Measurements from ENCODE around the gene PLEKHM3. TPM values are rescaled to one million over a fixed set of nuclear protein-coding genes. Genes with fewer than 3 reads are reported as not detected.

The PLEKHM3 gene
- total RNA-seq, 1 donor = 23.5 TPM

DNA sequence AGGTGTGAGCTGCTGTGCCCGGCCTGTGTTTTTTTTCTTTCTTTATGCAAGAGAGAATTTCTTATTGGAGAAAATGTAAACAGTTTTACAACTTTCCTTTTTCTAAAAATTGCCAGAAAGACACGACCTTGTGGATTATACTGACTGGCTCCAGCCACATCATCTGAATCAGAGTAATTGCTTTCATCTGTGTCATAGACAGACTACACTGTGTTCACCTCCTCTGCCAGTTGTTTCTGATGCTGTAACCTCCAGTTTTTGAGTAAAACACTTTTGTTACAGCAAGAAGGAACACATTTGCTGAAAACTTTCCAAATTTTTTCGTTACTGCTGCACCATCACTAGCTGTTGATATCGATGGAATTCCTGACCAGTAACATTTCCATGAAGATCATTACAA, 43.9 kb upstream of the PLEKHM3 start:
- no peak overlapping the region for H3K27ac ChIP-seq (ENCODE audit: low read depth, low read length)
- peak; percentile 55 for DNase-seq (ENCODE audit: insufficient read length, low spot score, missing footprints)
- TF ChIP-seq, protein P1, sequence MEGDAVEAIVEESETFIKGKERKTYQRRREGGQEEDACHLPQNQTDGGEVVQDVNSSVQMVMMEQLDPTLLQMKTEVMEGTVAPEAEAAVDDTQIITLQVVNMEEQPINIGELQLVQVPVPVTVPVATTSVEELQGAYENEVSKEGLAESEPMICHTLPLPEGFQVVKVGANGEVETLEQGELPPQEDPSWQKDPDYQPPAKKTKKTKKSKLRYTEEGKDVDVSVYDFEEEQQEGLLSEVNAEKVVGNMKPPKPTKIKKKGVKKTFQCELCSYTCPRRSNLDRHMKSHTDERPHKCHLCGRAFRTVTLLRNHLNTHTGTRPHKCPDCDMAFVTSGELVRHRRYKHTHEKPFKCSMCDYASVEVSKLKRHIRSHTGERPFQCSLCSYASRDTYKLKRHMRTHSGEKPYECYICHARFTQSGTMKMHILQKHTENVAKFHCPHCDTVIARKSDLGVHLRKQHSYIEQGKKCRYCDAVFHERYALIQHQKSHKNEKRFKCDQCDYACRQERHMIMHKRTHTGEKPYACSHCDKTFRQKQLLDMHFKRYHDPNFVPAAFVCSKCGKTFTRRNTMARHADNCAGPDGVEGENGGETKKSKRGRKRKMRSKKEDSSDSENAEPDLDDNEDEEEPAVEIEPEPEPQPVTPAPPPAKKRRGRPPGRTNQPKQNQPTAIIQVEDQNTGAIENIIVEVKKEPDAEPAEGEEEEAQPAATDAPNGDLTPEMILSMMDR (IDR thresholded peaks at IDR 0.05; ENCODE audit: extremely low read depth, low read depth, low read length) = no peak
- H3K27me3 ChIP-seq (ENCODE audit: insufficient read depth, low read length) = no peaks in the 10 kb centered on the region
- H3K4me3 ChIP-seq (ENCODE audit: insufficient read depth, low read length) = no peak overlapping the region
- no peak overlapping the region for H2AFZ ChIP-seq (ENCODE audit: low read length)
- peaks cover 7% of the 10 kb centered on the region for H3K4me1 ChIP-seq (ENCODE audit: insufficient read depth, low read length)
- H4K20me1 ChIP-seq (ENCODE audit: insufficient read depth, low read length) = no peaks in the 10 kb centered on the region
- no peak overlapping the region for H3K4me2 ChIP-seq (ENCODE audit: insufficient read depth, low read length)
- no peaks in the 10 kb centered on the region for H3K36me3 ChIP-seq (ENCODE audit: insufficient read depth, low read length)
- no peaks in the 10 kb centered on the region for H3K79me2 ChIP-seq (ENCODE audit: insufficient read depth, low read length)
- H3K9me3 ChIP-seq (ENCODE audit: low read depth, low read length) = no peaks in the 10 kb centered on the region

DNA sequence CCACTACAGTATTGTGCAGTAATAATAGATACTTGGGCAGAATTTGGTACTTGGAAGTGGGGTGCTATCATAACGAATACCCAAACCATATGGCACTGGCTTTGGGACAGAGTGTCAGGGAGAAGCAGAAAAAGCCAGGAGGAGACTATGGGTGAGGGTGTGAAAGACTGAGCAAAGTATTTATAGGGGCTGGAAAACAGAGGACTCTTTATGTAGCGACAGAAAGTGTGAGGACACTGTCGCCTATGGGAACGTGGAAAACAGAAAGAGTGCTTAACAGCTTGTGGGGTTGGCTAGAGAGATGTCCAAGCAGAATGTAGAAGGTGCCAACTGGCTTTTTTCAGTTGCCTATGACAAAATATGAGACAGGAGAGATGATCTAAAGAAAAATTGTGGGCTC, 40.7 kb upstream of the PLEKHM3 start:
- no peak for DNase-seq (ENCODE audit: insufficient read length, low spot score, missing footprints)
- Histone ChIP-seq H3K27me3 (ENCODE audit: insufficient read depth, low read length) (no peaks in the 10 kb centered on the region), H4K20me1 (ENCODE audit: insufficient read depth, low read length) (no peaks in the 10 kb centered on the region), H2AFZ (ENCODE audit: low read length) (no peak overlapping the region), H3K36me3 (ENCODE audit: insufficient read depth, low read length) (no peaks in the 10 kb centered on the region), H3K4me2 (ENCODE audit: insufficient read depth, low read length) (no peak overlapping the region), H3K4me1 (ENCODE audit: insufficient read depth, low read length) (peaks cover 12% of the 10 kb centered on the region), H3K79me2 (ENCODE audit: insufficient read depth, low read length) (no peaks in the 10 kb centered on the region), H3K4me3 (ENCODE audit: insufficient read depth, low read length) (no peak overlapping the region), H3K9me3 (ENCODE audit: low read depth, low read length) (no peaks in the 10 kb centered on the region), H3K27ac (ENCODE audit: low read depth, low read length) (no peak overlapping the region)
- TF ChIP-seq, protein P1 (IDR thresholded peaks at IDR 0.05; ENCODE audit: extremely low read depth, low read depth, low read length) = no peak

DNA sequence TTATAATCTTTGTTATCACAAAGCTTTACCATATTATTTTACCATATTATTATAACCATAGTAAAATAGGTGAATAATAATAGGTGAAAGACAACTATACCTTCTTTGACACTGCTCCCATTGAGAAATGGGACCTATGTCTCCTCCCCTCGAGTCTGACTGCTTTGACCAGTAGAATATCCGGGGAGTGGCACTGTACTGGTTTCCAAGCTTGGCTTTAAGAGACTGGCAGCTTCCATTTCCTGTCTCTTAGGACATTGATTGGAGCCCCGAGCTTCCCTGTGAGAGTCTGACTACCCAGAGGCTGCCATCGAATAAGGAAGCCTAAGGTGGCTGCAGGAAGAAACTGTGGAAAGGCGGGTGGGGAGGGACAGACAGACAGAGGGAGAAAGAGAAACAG, 40.1 kb upstream of the PLEKHM3 start:
- Histone ChIP-seq H3K79me2 (ENCODE audit: insufficient read depth, low read length) (no peaks in the 10 kb centered on the region), H3K27ac (ENCODE audit: low read depth, low read length) (no peak overlapping the region), H4K20me1 (ENCODE audit: insufficient read depth, low read length) (no peaks in the 10 kb centered on the region), H3K9me3 (ENCODE audit: low read depth, low read length) (no peaks in the 10 kb centered on the region), H3K4me3 (ENCODE audit: insufficient read depth, low read length) (no peak overlapping the region), H2AFZ (ENCODE audit: low read length) (peak overlapping the region; percentile 32), H3K4me1 (ENCODE audit: insufficient read depth, low read length) (peaks cover 12% of the 10 kb centered on the region), H3K36me3 (ENCODE audit: insufficient read depth, low read length) (no peaks in the 10 kb centered on the region), H3K27me3 (ENCODE audit: insufficient read depth, low read length) (no peaks in the 10 kb centered on the region), H3K4me2 (ENCODE audit: insufficient read depth, low read length) (no peak overlapping the region)
- TF ChIP-seq, protein P1 (IDR thresholded peaks at IDR 0.05; ENCODE audit: extremely low read depth, low read depth, low read length) = no peak
- no peak for DNase-seq (ENCODE audit: insufficient read length, low spot score, missing footprints)

DNA sequence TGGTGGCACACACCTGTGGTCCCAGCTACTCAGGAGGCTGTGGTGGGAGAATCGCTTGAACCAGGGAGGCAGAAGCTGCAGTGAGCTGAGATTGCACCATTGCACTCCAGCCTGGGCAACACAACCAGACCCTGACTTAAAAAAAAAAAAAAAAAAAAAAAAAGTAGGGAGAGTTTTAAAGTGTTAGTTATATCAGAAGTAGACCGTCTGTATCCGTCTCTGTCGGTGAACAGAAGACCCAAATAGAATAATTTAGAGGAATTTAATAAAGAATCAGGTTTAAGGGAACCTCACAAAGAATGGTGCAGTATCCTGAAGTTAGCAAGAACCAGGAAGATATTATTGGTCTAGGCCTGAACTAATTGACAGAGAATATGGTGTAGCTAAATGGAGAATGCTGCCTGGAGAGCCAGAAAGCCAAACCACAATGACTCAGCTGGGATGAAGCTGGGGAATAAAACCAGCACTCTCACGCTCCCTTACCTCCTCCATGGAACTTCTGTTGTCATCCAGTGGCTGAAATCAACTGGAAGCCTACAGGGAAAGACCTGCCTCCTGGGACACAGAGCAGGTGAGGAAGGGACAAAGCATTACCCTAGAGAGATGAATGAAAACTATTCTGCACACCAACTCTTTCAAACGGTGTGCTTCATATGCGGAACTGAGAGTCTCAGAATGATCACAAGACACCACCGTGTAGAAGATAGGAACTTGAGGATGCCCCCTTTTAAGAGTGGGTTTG, 39.1 kb upstream of the PLEKHM3 start:
- no peaks in the 10 kb centered on the region for H3K9me3 ChIP-seq (ENCODE audit: low read depth, low read length)
- no peaks in the 10 kb centered on the region for H3K27me3 ChIP-seq (ENCODE audit: insufficient read depth, low read length)
- peaks cover 12% of the 10 kb centered on the region for H3K4me1 ChIP-seq (ENCODE audit: insufficient read depth, low read length)
- no peaks in the 10 kb centered on the region for H3K79me2 ChIP-seq (ENCODE audit: insufficient read depth, low read length)
- peak; percentile 88 for DNase-seq (ENCODE audit: insufficient read length, low spot score, missing footprints)
- H3K27ac ChIP-seq (ENCODE audit: low read depth, low read length) = peak overlapping the region; percentile 24
- H3K36me3 ChIP-seq (ENCODE audit: insufficient read depth, low read length) = no peaks in the 10 kb centered on the region
- H4K20me1 ChIP-seq (ENCODE audit: insufficient read depth, low read length) = no peaks in the 10 kb centered on the region
- peak overlapping the region; percentile 41 for H3K4me2 ChIP-seq (ENCODE audit: insufficient read depth, low read length)
- H2AFZ ChIP-seq (ENCODE audit: low read length) = no peak overlapping the region
- TF ChIP-seq, protein P1 (IDR thresholded peaks at IDR 0.05; ENCODE audit: extremely low read depth, low read depth, low read length) = no peak
- H3K4me3 ChIP-seq (ENCODE audit: insufficient read depth, low read length) = no peak overlapping the region
